HG02938 (cell line): ENCODE data around the gene TRA2A.
"Not testable (repeated sequence)": the region's sequence is repeated elsewhere in the genome, so short reads cannot be mapped to it uniquely, and the experiment has no call there.

Experiments
- ATAC-seq: cut with Tn5 transposase; IDR thresholded peaks from one replicate; pipeline ENCODE4 v1.9.1; 2021; ENCODE audit warnings: mild to moderate bottlenecking, moderate library complexity; ENCODE audit not compliant: unreplicated experiment

TRA2A gene

GRCh38 chr7:23513746-23514145, 18.0 kb downstream of the TRA2A start:
- not testable (repeated sequence) for ATAC-seq

- no peak for ATAC-seq
These were observed 37.8 kb downstream of the TRA2A start for GRCh38 chr7:23494009-23494408.

- ATAC-seq = no peak
These were observed 40.3 kb downstream of the TRA2A start for GRCh38 chr7:23491502-23491901.

- ATAC-seq = peak; percentile 66
These were observed 41.2 kb downstream of the TRA2A start for GRCh38 chr7:23490357-23491135.

- ATAC-seq = not testable (repeated sequence)
These were observed 43.1 kb downstream of the TRA2A start for GRCh38 chr7:23488714-23489113.

GRCh38 chr7:23487670-23488069, 44.1 kb downstream of the TRA2A start:
- ATAC-seq = no peak

- no peak for ATAC-seq
These were observed 45.6 kb downstream of the TRA2A start for GRCh38 chr7:23486002-23486773.

- ATAC-seq = no peak
These were observed 49.1 kb downstream of the TRA2A start for GRCh38 chr7:23482686-23483085.

GRCh38 chr7:23477962-23478866, 53.6 kb downstream of the TRA2A start:
- ATAC-seq = no peak

GRCh38 chr7:23477157-23477499, 54.7 kb downstream of the TRA2A start:
- no peak for ATAC-seq

GRCh38 chr7:23476286-23477156, 55.3 kb downstream of the TRA2A start:
- no peak for ATAC-seq

- ATAC-seq = no peak
These were observed 56.3 kb downstream of the TRA2A start for GRCh38 chr7:23475576-23475839.

- ATAC-seq = no peak
These were observed 56.8 kb downstream of the TRA2A start for GRCh38 chr7:23474829-23475575.

GRCh38 chr7:23474094-23474828, 57.5 kb downstream of the TRA2A start:
- peak; percentile 59 for ATAC-seq

- no peak for ATAC-seq
These were observed 58.0 kb downstream of the TRA2A start for GRCh38 chr7:23473844-23474093.

GRCh38 chr7:23472956-23473843, 58.6 kb downstream of the TRA2A start:
- ATAC-seq = no peak

- ATAC-seq = no peak
These were observed 59.2 kb downstream of the TRA2A start for GRCh38 chr7:23472556-23472955.

- ATAC-seq = no peak
These were observed 59.7 kb downstream of the TRA2A start for GRCh38 chr7:23472046-23472445.
